Pancreas (tissue), 10 donors: Measurements from ENCODE around the gene SH3RF2. TPM values are rescaled to one million over a fixed set of nuclear protein-coding genes. Genes with fewer than 3 reads are reported as not detected.

Source experiments
- ATAC-seq, 4 donors: fragments of 200-7000 bp; cut with Tn5 transposase; one replicate each; pipeline versions ENCODE4 v1.8.0 to v1.9.1; 2020; ENCODE audit warnings: mild to moderate bottlenecking in 4 of 4, moderate library complexity in 4 of 4
- DNase-seq, 6 donors: peaks; one replicate each; pipeline ENCODE4 v3.0.0-alpha.2; 2020
- FAIRE-seq: peaks from 2 replicates; lab custom pipeline; 2012; peaks lifted over from hg19 to GRCh38; lab: Jason Lieb, UNC
- H3K27ac ChIP-seq, 4 donors: fragments of 200-600 bp; sonication (generic); 1 replicate in 3 of 4; 2 replicates in 1 of 4; pipeline versions ENCODE4 v1.5.0 to v1.8.0; 2020
- H3K27me3 ChIP-seq, 4 donors: fragments of 200-600 bp; one replicate each; pipeline ENCODE4 v1.8.0; 2021
- H3K36me3 ChIP-seq, 3 donors: fragments of 200-600 bp; sonication (generic) in 1 of 3; one replicate each; pipeline versions ENCODE4 v1.5.0 to v1.8.0; 2020 to 2021
- H3K4me1 ChIP-seq, 3 donors: fragments of 200-600 bp; one replicate each; pipeline ENCODE4 v1.8.0; 2021
- H3K4me3 ChIP-seq, 4 donors: fragments of 200-600 bp; sonication (generic) in 2 of 4; one replicate each; pipeline versions ENCODE4 v1.5.0 to v1.8.0; 2020 to 2021
- H3K9me3 ChIP-seq, 4 donors: fragments of 200-600 bp; one replicate each; pipeline ENCODE4 v1.8.0; 2021
- CTCF ChIP-seq, 4 donors: fragments of 200-600 bp; sonication (generic) in 3 of 4; IDR thresholded peaks; one replicate each; pipeline versions ENCODE4 v1.5.0 to v1.8.0; 2021; ENCODE audit warnings: antibody characterized with exemption in 4 of 4
- WGBS, 2 donors: extraction: QIAGEN DNeasy Blood & Tissue Kit; methylation state at CpG; one replicate each; pipeline ENCODE4 v1.1.7; 2013; 5-methylcytosine and 5-hydroxymethylcytosine counted together
- intact Hi-C, 3 donors: fragments of 100-400 bp; cut with DNase I; formaldehyde crosslinking; loops; one replicate each; pipeline versions ENCODE4 v1.11.1 to v1.14.2; 2022
- polyA plus RNA-seq, 2 donors: library from polyadenylated mRNA; stranded (reverse); fragments of 200-250 nt; gene quantifications; one replicate each; pipeline ENCODE4 v1.2.3, GENCODE V29; 2013
- total RNA-seq, 6 donors: library from RNA; stranded (reverse); fragmentation: NEBNext Ultra II Directional in 4 of 6; extraction: Animal tissue kit (Norgen Biotek cat#: 25700) in 4 of 6; gene quantifications; one replicate each; pipeline versions ENCODE4 v1.2.1 to v1.2.4, GENCODE V29; 2021 to 2023
- donor health status: healthy with polysubstance abuse.
- donor health status: DM: no; HTN: no; CAD: no; lungs with moderate emphysema.
- donor health status: DM: no; HTN: no; CAD: no.
- donor health status: control.
- donor health status: control.
- donor health status: Bipolar disorder and iron deficiency.
- donor health status: DM: yes; HTN: yes; CAD: no.
- donor health status: DM: no; HTN: no; CAD: no.
- donor health status: DM: no; HTN: no; CAD: no.
- donor health status: DM: yes; HTN: yes; CAD: no.

The SH3RF2 gene
- total and polyA plus RNA-seq, 8 donors: 6.3 to 22.4 (median 12.8) TPM

GRCh38 chr5:146068206-146068605 lies 131.8 kb downstream of the SH3RF2 start:
- DNase-seq (peak in 5 of 6 donors; percentile 23 to 66 (median 61)), ATAC-seq (peak; percentile 75 to 88 (median 83)), FAIRE-seq (no peak)
- H3K4me3 ChIP-seq: no peak overlapping the region
- peaks cover 0 to 3% (median 0%) of the 10 kb centered on the region in 3 donors for H3K36me3 ChIP-seq
- WGBS, 2 donors: 49 to 56% methylated on average over 9 of the region's 9 CpGs
- H3K9me3 ChIP-seq: no peaks in the 10 kb centered on the region
- intact Hi-C loops: no loop called here
- no peak overlapping the region for H3K27ac ChIP-seq
- no peaks in the 10 kb centered on the region for H3K4me1 ChIP-seq
- TF ChIP-seq CTCF (IDR thresholded peaks at IDR 0.05): no peak
- no peaks in the 10 kb centered on the region for H3K27me3 ChIP-seq

GRCh38 chr5:146068977-146069779 lies 132.8 kb downstream of the SH3RF2 start:
- DNase-seq (no peak), FAIRE-seq (no peak), ATAC-seq (no peak)
- H3K9me3 ChIP-seq: no peaks in the 10 kb centered on the region
- peaks cover 0 to 3% (median 0%) of the 10 kb centered on the region in 3 donors for H3K36me3 ChIP-seq
- intact Hi-C loops: no loop called here
- H3K27me3 ChIP-seq: no peaks in the 10 kb centered on the region
- no peak overlapping the region for H3K4me3 ChIP-seq
- 85 to 86% methylated on average over 6 of the region's 6 CpGs for WGBS, 2 donors
- no peak for TF ChIP-seq CTCF (IDR thresholded peaks at IDR 0.05)
- no peak overlapping the region for H3K27ac ChIP-seq
- no peaks in the 10 kb centered on the region for H3K4me1 ChIP-seq

- FAIRE-seq (no peak), DNase-seq (no peak), ATAC-seq (no peak)
- TF ChIP-seq CTCF (IDR thresholded peaks at IDR 0.05): no peak
- H3K27me3 ChIP-seq: no peaks in the 10 kb centered on the region
- no peak overlapping the region for H3K27ac ChIP-seq
- no peak overlapping the region for H3K4me3 ChIP-seq
- peaks cover 0 to 3% (median 0%) of the 10 kb centered on the region in 3 donors for H3K36me3 ChIP-seq
- 98% methylated on average over 2 of the region's 2 CpGs for WGBS, 2 donors
- intact Hi-C loops: no loop called here
- no peaks in the 10 kb centered on the region for H3K4me1 ChIP-seq
- no peaks in the 10 kb centered on the region for H3K9me3 ChIP-seq
These were observed 133.4 kb downstream of the SH3RF2 start for GRCh38 chr5:146069780-146070099.

- WGBS, 2 donors: 85 to 87% methylated on average over 3 of the region's 3 CpGs
- no peak for TF ChIP-seq CTCF (IDR thresholded peaks at IDR 0.05)
- FAIRE-seq: no peak
- Histone ChIP-seq H3K4me1 (no peaks in the 10 kb centered on the region), H3K9me3 (no peaks in the 10 kb centered on the region), H3K4me3 (no peak overlapping the region), H3K27me3 (no peaks in the 10 kb centered on the region), H3K36me3 (no peaks in the 10 kb centered on the region), H3K27ac (no peak overlapping the region)
- intact Hi-C loops: no loop called here
- ATAC-seq: no peak
- DNase-seq: no peak
These were observed 134.4 kb downstream of the SH3RF2 start for GRCh38 chr5:146070746-146071145.

- Histone ChIP-seq H3K9me3 (no peaks in the 10 kb centered on the region), H3K4me1 (no peaks in the 10 kb centered on the region), H3K4me3 (no peak overlapping the region), H3K27ac (no peak overlapping the region), H3K36me3 (no peaks in the 10 kb centered on the region), H3K27me3 (no peaks in the 10 kb centered on the region)
- FAIRE-seq (no peak), DNase-seq (no peak), ATAC-seq (no peak)
- no peak for TF ChIP-seq CTCF (IDR thresholded peaks at IDR 0.05)
- intact Hi-C loops: no loop called here
- 70 to 72% methylated on average over 4 of the region's 4 CpGs for WGBS, 2 donors
These were observed 134.8 kb downstream of the SH3RF2 start for GRCh38 chr5:146071171-146071570.
